CD4-positive, alpha-beta memory T cell (primary cell): Measurements from ENCODE around the gene CLCA1. TPM values are rescaled to one million over a fixed set of nuclear protein-coding genes. Genes with fewer than 3 reads are reported as not detected.

Source experiments
- CTCF ChIA-PET: fragments of 350-600 bp; sonication (Branson Sonifier 250); formaldehyde crosslinking; loops from one replicate; lab custom pipeline; 2021; ENCODE audit warnings: inconsistent platforms; ENCODE audit not compliant: partially characterized antibody; lab: Charles Lee
- POLR2A ChIA-PET: fragments of 350-600 bp; sonication (Branson Sonifier 250); formaldehyde crosslinking; loops from one replicate; lab custom pipeline; 2021; ENCODE audit not compliant: partially characterized antibody; lab: Charles Lee
- DNase-seq, 5 donors: peaks; one replicate each; pipeline versions ENCODE4 v3.0.0 to v3.0.0-alpha.2; 2020 to 2022; ENCODE audit warnings: mixed read lengths in 1 of 5
- H3K27ac ChIP-seq: one replicate; pipeline ENCODE4 v1.7.0; 2013; ENCODE audit warnings: low read depth, low read length
- H3K27me3 ChIP-seq: 2 replicates; pipeline ENCODE4 v1.7.0; 2013; ENCODE audit warnings: mild to moderate bottlenecking, low read length, moderate library complexity; ENCODE audit not compliant: insufficient read depth
- H3K36me3 ChIP-seq: 2 replicates; pipeline ENCODE4 v1.7.0; 2013; ENCODE audit warnings: mild to moderate bottlenecking, low read length, moderate library complexity; ENCODE audit not compliant: insufficient read depth
- H3K4me1 ChIP-seq: 2 replicates; pipeline ENCODE4 v1.7.0; 2013; ENCODE audit warnings: mild to moderate bottlenecking, low read length, moderate library complexity; ENCODE audit not compliant: insufficient read depth
- H3K4me3 ChIP-seq, 2 donors: one replicate each; pipeline ENCODE4 v1.7.0; 2013; ENCODE audit warnings: low read length in 2 of 2, mild to moderate bottlenecking in 1 of 2
- H3K9me3 ChIP-seq, 2 donors: one replicate each; pipeline ENCODE4 v1.7.0; 2013; ENCODE audit warnings: low read length in 2 of 2, control low read depth in 1 of 2; ENCODE audit not compliant: control insufficient read depth in 1 of 2
- H3K27ac Mint-ChIP-seq, 7 donors: one replicate each; pipeline ENCODE4 v1.8.0; 2020 to 2021; ENCODE audit warnings: mixed read lengths in 7 of 7, mild to moderate bottlenecking in 6 of 7, inconsistent platforms in 3 of 7, moderate library complexity in 3 of 7
- H3K27me3 Mint-ChIP-seq, 2 donors: one replicate each; pipeline ENCODE4 v1.8.0; 2020 to 2021; ENCODE audit warnings: mixed read lengths in 2 of 2
- H3K36me3 Mint-ChIP-seq, 2 donors: one replicate each; pipeline ENCODE4 v1.8.0; 2020 to 2021; ENCODE audit warnings: mixed read lengths in 2 of 2, inconsistent platforms in 1 of 2, mild to moderate bottlenecking in 1 of 2
- H3K4me1 Mint-ChIP-seq, 4 donors: one replicate each; pipeline ENCODE4 v1.8.0; 2020 to 2021; ENCODE audit warnings: mixed read lengths in 4 of 4, mild to moderate bottlenecking in 1 of 4
- H3K4me3 Mint-ChIP-seq, 8 donors: one replicate each; pipeline ENCODE4 v1.8.0; 2020 to 2021; ENCODE audit warnings: mixed read lengths in 8 of 8, mild to moderate bottlenecking in 7 of 8, moderate library complexity in 6 of 8, inconsistent platforms in 3 of 8
- H3K9me3 Mint-ChIP-seq, 8 donors: one replicate each; pipeline ENCODE4 v1.8.0; 2020 to 2021; ENCODE audit warnings: mixed read lengths in 8 of 8, mild to moderate bottlenecking in 5 of 8, inconsistent platforms in 3 of 8, moderate library complexity in 1 of 8
- intact Hi-C: fragments of 100-400 bp; cut with micrococcal nuclease; formaldehyde crosslinking; loops from one replicate; pipeline ENCODE4 v1.15.1; 2023
- polyA plus RNA-seq, 2 donors: library from polyadenylated mRNA; unstranded; fragments of 300-500 nt; fragmentation: Illumina TruSeq; gene quantifications; one replicate each; pipeline ENCODE4 v1.2.3, GENCODE V29; 2021
- total RNA-seq, 2 experiments: library from RNA; stranded (reverse); gene quantifications; one replicate each; pipeline ENCODE4 v1.2.3, GENCODE V29; 2021

CLCA1 gene
- total and polyA plus RNA-seq, 4 experiments from 2014 or later, result not detected

DNA sequence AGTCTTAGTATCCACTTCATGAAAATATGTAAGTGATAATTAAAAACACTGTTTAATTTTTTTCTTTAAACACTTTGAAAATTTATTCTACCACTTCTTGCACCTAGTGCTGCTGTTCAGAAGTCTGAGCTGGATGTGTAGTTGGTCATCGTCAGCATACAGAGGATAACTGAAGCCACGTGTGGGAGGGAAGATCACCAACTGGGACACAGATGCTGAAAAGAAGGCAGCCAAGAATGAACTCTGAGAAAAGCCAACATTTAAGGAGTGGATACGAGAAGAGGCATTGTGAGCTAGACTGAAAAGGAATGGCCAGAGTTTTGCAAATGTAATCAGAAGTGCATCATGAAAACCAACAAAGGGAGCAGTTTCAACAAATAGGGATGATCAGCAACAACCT, 53.5 kb downstream of the CLCA1 start:
- Histone ChIP-seq H3K4me3 (no peak overlapping the region), H3K4me1 (no peaks in the 10 kb centered on the region), H3K36me3 (no peaks in the 10 kb centered on the region), H3K27ac (no peak overlapping the region), H3K9me3 (no peaks in the 10 kb centered on the region), H3K27me3 (no peaks in the 10 kb centered on the region)
- Mint-ChIP-seq H3K27ac (no peak overlapping the region), H3K4me3 (no peak overlapping the region), H3K4me1 (no peaks in the 10 kb centered on the region), H3K27me3 (peaks cover 0 to 3% of the 10 kb centered on the region in 2 donors), H3K36me3 (no peaks in the 10 kb centered on the region), H3K9me3 (peaks cover 0 to 2% (median 0%) of the 10 kb centered on the region in 8 donors)
- no peak for DNase-seq
- ChIA-PET POLR2A (no interaction called here), CTCF (interaction anchor here (1.1 to 1.6 kb wide), 2 partner anchors 18 to 23 kb away, joined by 3 read pairs; no protein-coding TSS in a partner anchor)
- intact Hi-C loops, result no loop called here

DNA sequence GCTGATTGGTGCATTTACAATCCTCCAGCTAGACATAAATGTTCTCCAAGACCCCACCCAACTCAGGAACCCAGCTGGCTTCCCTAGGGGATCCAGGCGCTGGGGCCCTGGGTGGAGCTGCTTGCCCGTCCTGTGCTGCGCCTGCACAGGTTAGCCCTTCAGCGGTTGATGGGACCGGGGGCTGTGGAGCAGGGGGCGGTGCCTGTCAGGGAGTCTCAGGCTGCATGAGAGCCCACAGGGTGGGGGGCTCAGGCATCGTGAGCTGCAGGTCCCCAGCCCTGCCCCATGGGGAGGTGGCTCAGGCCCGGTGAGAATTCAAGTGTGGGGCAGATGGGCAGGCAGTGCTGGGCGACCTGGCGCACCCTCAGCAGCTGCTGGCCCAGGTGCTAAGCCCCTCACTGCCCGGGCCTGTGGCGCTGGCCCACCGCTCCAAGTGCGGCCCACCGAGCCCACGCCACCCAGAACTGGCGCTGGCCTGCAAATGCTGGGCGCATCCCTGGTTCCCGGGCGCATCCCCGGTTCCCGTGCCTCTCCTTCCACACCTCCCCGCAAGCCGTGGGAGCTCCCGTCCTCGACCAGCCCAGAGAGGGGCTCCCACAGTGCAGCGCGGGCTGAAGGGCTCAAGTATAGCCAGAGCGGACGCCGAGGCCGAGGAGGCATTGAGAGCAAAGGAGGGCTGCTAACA, 55.1 kb downstream of the CLCA1 start:
- DNase-seq, result peak in 1 of 5 donors; percentile 39
- Mint-ChIP-seq H3K4me3 (no peak overlapping the region), H3K36me3 (no peaks in the 10 kb centered on the region), H3K4me1 (no peaks in the 10 kb centered on the region), H3K27ac (no peak overlapping the region), H3K27me3 (peaks cover 0 to 3% of the 10 kb centered on the region in 2 donors), H3K9me3 (peaks cover 0 to 2% (median 0%) of the 10 kb centered on the region in 8 donors)
- Histone ChIP-seq H3K27ac (no peak overlapping the region), H3K4me3 (no peak overlapping the region), H3K9me3 (no peaks in the 10 kb centered on the region), H3K4me1 (no peaks in the 10 kb centered on the region), H3K27me3 (no peaks in the 10 kb centered on the region), H3K36me3 (no peaks in the 10 kb centered on the region)
- CTCF ChIA-PET, result interaction anchor here (2.5 kb wide), 1 partner anchor 23 kb away, joined by 5 read pairs; no protein-coding TSS in a partner anchor
- POLR2A ChIA-PET, result no interaction called here
- intact Hi-C loops, result no loop called here

DNA sequence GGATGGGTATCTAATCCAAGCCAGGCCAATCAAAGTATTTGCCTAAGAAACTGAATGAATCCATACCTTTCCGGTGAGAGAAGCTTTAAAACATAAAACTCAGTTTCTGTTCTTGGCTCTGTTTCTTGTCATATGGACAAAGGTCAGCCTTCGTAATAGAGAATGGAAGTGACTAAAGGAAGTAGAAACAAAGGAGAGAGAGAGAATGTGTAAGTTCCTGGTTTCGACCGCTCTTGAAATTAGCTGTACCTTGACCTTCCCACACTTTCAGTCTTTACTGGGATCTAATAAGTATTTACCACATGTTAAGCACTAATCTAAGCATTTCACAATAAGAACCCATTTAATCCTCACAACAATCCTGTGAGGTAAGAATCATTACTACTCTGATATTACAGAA, 58.6 kb downstream of the CLCA1 start:
- H3K27ac ChIP-seq, result no peak overlapping the region
- Mint-ChIP-seq H3K4me1 (no peaks in the 10 kb centered on the region), H3K27ac (no peak overlapping the region), H3K36me3 (no peaks in the 10 kb centered on the region), H3K27me3 (peaks cover 2 to 3% of the 10 kb centered on the region in 2 donors), H3K9me3 (peaks cover 0 to 2% (median 0%) of the 10 kb centered on the region in 8 donors), H3K4me3 (no peak overlapping the region)
- no peak for DNase-seq
- H3K36me3 ChIP-seq, result no peaks in the 10 kb centered on the region
- intact Hi-C loops, result no loop called here
- no peak overlapping the region for H3K4me3 ChIP-seq
- no peaks in the 10 kb centered on the region for H3K4me1 ChIP-seq
- H3K27me3 ChIP-seq, result no peaks in the 10 kb centered on the region
- no peaks in the 10 kb centered on the region for H3K9me3 ChIP-seq
- POLR2A ChIA-PET, result no interaction called here
- CTCF ChIA-PET, result no interaction called here

DNA sequence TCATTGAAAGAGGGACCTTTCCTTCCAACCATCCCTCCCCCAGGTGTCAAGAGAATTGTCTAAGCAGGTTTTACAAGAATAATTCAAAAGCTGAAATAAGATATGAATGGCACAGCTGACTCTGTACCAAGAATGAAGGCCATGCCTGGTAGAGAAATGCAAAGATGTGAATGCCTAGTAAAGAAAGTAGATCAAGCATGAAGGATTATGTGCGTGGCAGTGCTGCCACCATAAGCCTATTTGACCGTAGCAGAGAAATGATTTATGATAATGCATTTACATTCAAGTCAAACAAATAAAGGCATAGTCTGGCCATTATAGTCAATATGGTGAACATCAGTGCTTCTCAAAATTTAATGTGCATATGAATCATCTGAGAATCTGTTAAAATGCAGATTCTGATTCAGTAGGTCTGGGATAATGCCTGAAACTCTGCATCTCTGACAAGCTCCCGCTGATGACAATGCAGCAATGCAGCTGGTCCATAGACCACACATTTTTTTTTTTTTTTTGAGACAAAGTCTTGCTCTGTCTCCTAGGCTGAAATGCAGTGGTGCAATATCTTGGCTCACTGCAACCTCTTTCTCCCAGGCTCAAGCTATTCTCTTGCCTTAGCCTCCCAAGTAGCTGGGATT, 61.6 kb downstream of the CLCA1 start:
- Histone ChIP-seq H3K9me3 (no peaks in the 10 kb centered on the region), H3K36me3 (no peaks in the 10 kb centered on the region)

DNA sequence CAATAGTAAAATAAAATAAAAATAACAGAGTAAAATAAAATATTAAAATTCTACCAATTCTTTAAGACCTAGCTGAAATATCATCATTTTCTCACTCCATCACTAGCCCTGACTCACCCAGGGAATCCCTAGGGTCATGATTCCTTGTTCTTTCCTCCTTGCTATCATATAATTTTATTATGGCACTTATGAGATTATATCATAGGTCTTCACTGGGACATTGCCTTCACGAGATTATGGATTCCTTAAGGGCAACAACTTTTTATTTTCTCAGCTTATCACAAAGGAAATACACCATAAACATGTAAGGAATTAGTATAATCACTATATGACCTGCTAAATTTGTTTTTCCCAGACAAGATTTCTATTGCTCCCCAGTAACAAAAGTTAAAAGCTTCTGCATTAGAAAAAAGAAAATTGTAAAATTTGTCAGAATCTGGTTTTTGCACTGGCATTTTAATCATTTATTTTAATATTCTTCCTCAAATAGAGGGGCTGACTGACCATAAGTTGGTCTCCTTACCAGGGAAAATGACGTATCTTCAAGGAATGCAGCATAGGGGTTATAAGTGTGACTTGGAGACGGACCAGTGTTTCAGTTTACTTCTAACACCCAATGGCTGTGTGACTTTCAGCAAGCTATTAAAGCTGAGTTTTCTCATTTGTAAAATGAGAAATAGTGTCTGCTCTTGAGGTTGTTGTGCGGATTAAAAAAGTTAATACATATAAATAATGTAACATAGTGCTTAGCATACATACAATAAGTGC, 69.4 kb downstream of the CLCA1 start:
- CTCF ChIA-PET, result no interaction called here

More for the DNA sequence above, 61.6 kb downstream of the CLCA1 start:
- ChIA-PET POLR2A (no interaction called here), CTCF (interaction anchor here (0.7 kb wide), 1 partner anchor 23 kb away, joined by 3 read pairs; no protein-coding TSS in a partner anchor)
- H3K4me3 ChIP-seq, result no peak overlapping the region
- no peaks in the 10 kb centered on the region for H3K36me3 Mint-ChIP-seq
- no peaks in the 10 kb centered on the region for H3K9me3 Mint-ChIP-seq
- intact Hi-C loops, result no loop called here
- no peak overlapping the region for H3K27ac Mint-ChIP-seq
- no peak overlapping the region for H3K27ac ChIP-seq
- no peaks in the 10 kb centered on the region for H3K4me1 Mint-ChIP-seq
- no peak for DNase-seq
- H3K4me3 Mint-ChIP-seq, result no peak overlapping the region
- H3K27me3 ChIP-seq, result no peaks in the 10 kb centered on the region
- no peaks in the 10 kb centered on the region for H3K4me1 ChIP-seq
- H3K27me3 Mint-ChIP-seq, result peaks cover 2 to 3% of the 10 kb centered on the region in 2 donors

DNA sequence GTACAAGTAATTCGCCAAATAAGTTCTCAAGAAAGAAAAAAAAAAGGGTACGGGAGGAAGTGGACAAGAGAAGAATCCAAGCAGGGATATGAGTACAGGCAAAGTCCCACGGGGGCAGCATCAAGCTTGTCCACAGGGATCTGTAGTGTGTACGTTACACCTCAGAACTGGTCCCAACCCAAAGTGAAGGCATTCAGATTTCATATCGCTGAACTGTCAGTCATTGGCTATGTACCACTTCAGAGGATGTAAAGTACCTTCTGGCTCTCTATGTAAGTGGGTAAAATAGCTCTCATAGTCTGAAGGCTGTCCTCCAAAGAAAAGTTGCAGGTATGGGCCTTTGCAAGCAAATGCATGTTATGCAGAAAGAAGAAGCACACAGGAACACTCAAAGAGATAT, 70.0 kb downstream of the CLCA1 start:
- no peak overlapping the region for H3K4me3 Mint-ChIP-seq
- no peaks in the 10 kb centered on the region for H3K36me3 ChIP-seq
- H3K36me3 Mint-ChIP-seq, result no peaks in the 10 kb centered on the region
- ChIA-PET CTCF (no interaction called here), POLR2A (no interaction called here)
- no peaks in the 10 kb centered on the region for H3K4me1 Mint-ChIP-seq
- intact Hi-C loops, result no loop called here
- no peaks in the 10 kb centered on the region for H3K9me3 ChIP-seq
- H3K27ac Mint-ChIP-seq, result no peak overlapping the region
- H3K27ac ChIP-seq, result no peak overlapping the region
- peaks cover 5% of the 10 kb centered on the region for H3K27me3 ChIP-seq
- no peak overlapping the region for H3K4me3 ChIP-seq
- no peaks in the 10 kb centered on the region for H3K9me3 Mint-ChIP-seq
- no peak for DNase-seq
- H3K27me3 Mint-ChIP-seq, result peaks cover 10 to 18% of the 10 kb centered on the region in 2 donors
- no peaks in the 10 kb centered on the region for H3K4me1 ChIP-seq

More for the DNA sequence above, 69.4 kb downstream of the CLCA1 start:
- H3K27me3 ChIP-seq, result peaks cover 5% of the 10 kb centered on the region
- Mint-ChIP-seq H3K4me3 (no peak overlapping the region), H3K27ac (no peak overlapping the region), H3K9me3 (no peaks in the 10 kb centered on the region), H3K36me3 (no peaks in the 10 kb centered on the region), H3K4me1 (no peaks in the 10 kb centered on the region), H3K27me3 (peaks cover 9 to 16% of the 10 kb centered on the region in 2 donors)
- no peak for DNase-seq
- no peak overlapping the region for H3K4me3 ChIP-seq
- POLR2A ChIA-PET, result no interaction called here
- H3K36me3 ChIP-seq, result no peaks in the 10 kb centered on the region
- no peaks in the 10 kb centered on the region for H3K9me3 ChIP-seq
- no peak overlapping the region for H3K27ac ChIP-seq
- no peaks in the 10 kb centered on the region for H3K4me1 ChIP-seq
- intact Hi-C loops, result no loop called here

DNA sequence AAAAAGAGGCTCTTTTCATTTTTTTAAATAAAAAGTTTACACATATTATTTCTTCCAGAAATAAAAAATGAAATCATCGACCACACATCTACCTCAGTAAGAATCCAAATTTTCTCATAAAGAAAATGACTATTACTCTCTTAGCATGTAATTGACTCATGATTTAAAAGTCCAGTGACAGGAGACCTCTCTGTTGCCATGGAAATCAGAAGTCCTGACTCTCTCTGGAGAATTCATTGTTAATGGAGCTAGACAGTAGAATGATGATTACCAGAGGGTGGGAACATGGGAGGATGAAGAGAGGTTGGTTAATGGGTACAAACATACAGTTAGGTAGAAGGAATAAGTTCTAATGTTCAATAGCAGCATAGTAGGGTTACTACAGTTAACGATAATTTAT, 73.1 kb downstream of the CLCA1 start:
- H3K4me1 Mint-ChIP-seq, result no peaks in the 10 kb centered on the region
- H3K27ac Mint-ChIP-seq, result no peak overlapping the region
- H3K36me3 Mint-ChIP-seq, result no peaks in the 10 kb centered on the region
- DNase-seq, result no peak
- H3K27me3 Mint-ChIP-seq, result peaks cover 8 to 19% of the 10 kb centered on the region in 2 donors
- H3K4me3 ChIP-seq, result no peak overlapping the region
- ChIA-PET POLR2A (no interaction called here), CTCF (interaction anchor here (1.9 kb wide), 1 partner anchor 11 kb away, joined by 4 read pairs; no protein-coding TSS in a partner anchor)
- H3K9me3 Mint-ChIP-seq, result peaks cover 0 to 6% (median 0%) of the 10 kb centered on the region in 8 donors
- intact Hi-C loops, result no loop called here
- no peak overlapping the region for H3K27ac ChIP-seq
- H3K4me1 ChIP-seq, result no peaks in the 10 kb centered on the region
- H3K9me3 ChIP-seq, result no peaks in the 10 kb centered on the region
- H3K36me3 ChIP-seq, result no peaks in the 10 kb centered on the region
- H3K27me3 ChIP-seq, result peaks cover 5% of the 10 kb centered on the region
- no peak overlapping the region for H3K4me3 Mint-ChIP-seq
